HepG2 (cell line): Measurements from ENCODE around the gene CARD19.

Source experiments
- CEBPB ChIP-seq: IDR thresholded peaks from 2 replicates; pipeline ENCODE4 v1.6.1; 2011; ENCODE audit warnings: low read depth, low read length, improper control_type of control experiment, borderline replicate concordance
- CTCF ChIP-seq: sonication (generic); formaldehyde crosslinking; IDR thresholded peaks from 2 replicates; pipeline ENCODE4 v1.5.0; 2020; ENCODE audit warnings: mild to moderate bottlenecking, missing genetic modification reagents, moderate library complexity
- EZH2 ChIP-seq: conservative IDR thresholded peaks from 2 replicates; pipeline ENCODE4 v1.6.1; 2012; ENCODE audit warnings: mild to moderate bottlenecking, low read depth, low read length, moderate library complexity
- FOXK2 ChIP-seq: fragments of 450-650 bp; IDR thresholded peaks from 2 replicates; pipeline ENCODE4 v1.6.1; 2016
- HNRNPLL ChIP-seq: fragments of 200-400 bp; formaldehyde crosslinking; IDR thresholded peaks from 2 replicates; pipeline ENCODE4 v1.6.1; 2017; ENCODE audit warnings: mild to moderate bottlenecking, low read depth, low read length; ENCODE audit not compliant: poor library complexity, severe bottlenecking
- MTF1 ChIP-seq: sonication (generic); formaldehyde crosslinking; IDR thresholded peaks from 2 replicates; pipeline ENCODE4 v1.5.0; 2020; ENCODE audit warnings: missing genetic modification reagents
- NR2C2 ChIP-seq: sonication (generic); formaldehyde crosslinking; IDR thresholded peaks from 2 replicates; pipeline ENCODE4 v1.4.0; 2020; ENCODE audit warnings: missing genetic modification reagents, mild to moderate bottlenecking, moderate library complexity, borderline replicate concordance
- POLR2AphosphoS2 ChIP-seq: IDR thresholded peaks from 2 replicates; pipeline ENCODE4 v1.6.1; 2011; ENCODE audit warnings: low read depth, low read length, improper control_type of control experiment
- SALL2 ChIP-seq: sonication (generic); formaldehyde crosslinking; IDR thresholded peaks from 2 replicates; pipeline ENCODE4 v1.8.1; 2023; ENCODE audit warnings: mild to moderate bottlenecking, missing genetic modification reagents, inconsistent platforms
- SRSF9 ChIP-seq: fragments of 200-400 bp; formaldehyde crosslinking; IDR thresholded peaks from 2 replicates; pipeline ENCODE4 v1.6.1; 2018; ENCODE audit warnings: borderline replicate concordance, mild to moderate bottlenecking, low read depth, low read length; ENCODE audit not compliant: insufficient read depth, poor library complexity, severe bottlenecking
- YY1 ChIP-seq: IDR thresholded peaks from 2 replicates; pipeline ENCODE4 v1.6.1; 2011; ENCODE audit warnings: low read length, low read depth, moderate library complexity, mild to moderate bottlenecking; ENCODE audit not compliant: insufficient read depth, insufficient replicate concordance
- ZKSCAN5 ChIP-seq: sonication (generic); formaldehyde crosslinking; IDR thresholded peaks from 2 replicates; pipeline ENCODE4 v1.5.1; 2020; ENCODE audit warnings: mild to moderate bottlenecking, missing genetic modification reagents
- ZNF12 ChIP-seq: sonication (generic); formaldehyde crosslinking; IDR thresholded peaks from 2 replicates; pipeline ENCODE4 v1.5.0; 2020; ENCODE audit warnings: missing genetic modification reagents
- TF ChIP-seq, protein P1 (sequence below): sonication (generic); formaldehyde crosslinking; IDR thresholded peaks from 2 replicates; pipeline ENCODE4 v1.8.0; 2023; ENCODE audit warnings: mild to moderate bottlenecking, missing genetic modification reagents

DNA sequence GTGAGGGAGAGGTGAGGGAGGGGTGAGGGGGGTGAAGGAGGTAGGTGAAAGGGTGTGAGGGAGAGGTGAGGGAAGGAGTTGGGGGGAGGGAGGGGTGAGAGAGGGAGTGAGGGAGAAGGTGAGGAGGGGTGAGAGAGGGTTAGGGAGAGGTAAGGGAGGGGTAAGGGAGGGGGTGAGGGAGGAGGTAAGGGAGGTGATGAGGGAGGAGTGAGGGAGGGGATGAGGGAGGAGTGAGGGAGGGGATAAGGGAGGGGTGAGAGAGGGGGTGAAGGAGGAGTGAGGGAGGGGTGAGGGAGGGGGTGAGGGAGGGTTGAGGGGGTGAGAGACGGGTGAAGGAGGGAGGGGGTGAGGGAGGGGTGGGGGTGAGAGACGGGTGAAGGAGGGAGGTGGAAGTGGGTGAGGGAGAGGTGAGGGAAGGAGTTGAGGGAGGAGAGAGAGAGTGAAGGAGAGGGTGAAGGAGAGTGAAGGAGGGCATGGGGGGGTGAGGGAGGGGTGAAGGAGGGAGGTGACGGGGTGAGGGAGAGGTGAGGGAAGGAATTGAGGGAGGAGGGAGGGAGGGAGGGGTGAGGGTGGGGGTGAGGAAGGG, 19.6 kb downstream of the CARD19 start:
- no peak for TF ChIP-seq ZKSCAN5 (CRISPR knock-in tag)
- TF ChIP-seq CEBPB = no peak
- no peak for TF ChIP-seq POLR2AphosphoS2
- no peak for TF ChIP-seq MTF1 (CRISPR knock-in tag)
- no peak for TF ChIP-seq HNRNPLL
- no peak for TF ChIP-seq YY1
- no peak for TF ChIP-seq CTCF (CRISPR knock-in tag)
- TF ChIP-seq NR2C2 = no peak
- TF ChIP-seq, protein P1, sequence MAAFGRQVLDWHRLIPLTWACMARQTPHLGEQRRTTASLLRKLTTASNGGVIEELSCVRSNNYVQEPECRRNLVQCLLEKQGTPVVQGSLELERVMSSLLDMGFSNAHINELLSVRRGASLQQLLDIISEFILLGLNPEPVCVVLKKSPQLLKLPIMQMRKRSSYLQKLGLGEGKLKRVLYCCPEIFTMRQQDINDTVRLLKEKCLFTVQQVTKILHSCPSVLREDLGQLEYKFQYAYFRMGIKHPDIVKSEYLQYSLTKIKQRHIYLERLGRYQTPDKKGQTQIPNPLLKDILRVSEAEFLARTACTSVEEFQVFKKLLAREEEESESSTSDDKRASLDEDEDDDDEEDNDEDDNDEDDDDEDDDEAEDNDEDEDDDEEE (CRISPR knock-in tag) = no peak
- no peak for TF ChIP-seq FOXK2
- TF ChIP-seq SRSF9 = no peak
- TF ChIP-seq EZH2 = no peak
- no peak for TF ChIP-seq ZNF12 (CRISPR knock-in tag)
- no peak for TF ChIP-seq SALL2
